Heart left ventricle (tissue), 16 donors: ENCODE measurements around the gene BEND6. TPM values are rescaled to one million over a fixed set of nuclear protein-coding genes. Genes with fewer than 3 reads are reported as not detected.
"Not testable (repeated sequence)": the region's sequence is repeated elsewhere in the genome, so short reads cannot be mapped to it uniquely, and the experiment has no call there.

Experiments used
- ATAC-seq, 4 donors: fragments of 200-7000 bp; cut with Tn5 transposase; one replicate each; pipeline ENCODE4 v1.9.1; 2020 to 2022; ENCODE audit warnings: moderate library complexity in 4 of 4, mild to moderate bottlenecking in 3 of 4, moderate number of reproducible peaks in 1 of 4
- DNase-seq, 5 donors: peaks; one replicate each; pipeline ENCODE4 v3.0.0-alpha.2; 2020
- H3K27ac ChIP-seq, 12 donors: fragments of 200-600 bp; sonication (generic) in 4 of 12; one replicate each; pipeline versions ENCODE4 v1.5.0 to v1.8.0; 2016 to 2022; ENCODE audit warnings: mild to moderate bottlenecking in 2 of 12
- H3K27me3 ChIP-seq, 9 donors: fragments of 200-600 bp; sonication (generic) in 2 of 9; one replicate each; pipeline versions ENCODE4 v1.5.1 to v1.8.0; 2016 to 2022; ENCODE audit warnings: mild to moderate bottlenecking in 3 of 9
- H3K36me3 ChIP-seq, 9 donors: fragments of 200-600 bp; sonication (generic) in 2 of 9; one replicate each; pipeline versions ENCODE4 v1.5.0 to v1.8.0; 2018 to 2022; ENCODE audit warnings: mild to moderate bottlenecking in 2 of 9
- H3K4me1 ChIP-seq, 12 donors: fragments of 200-600 bp; sonication (generic) in 4 of 12; one replicate each; pipeline versions ENCODE4 v1.5.0 to v1.8.0; 2016 to 2022; ENCODE audit warnings: mild to moderate bottlenecking in 3 of 12
- H3K4me3 ChIP-seq, 12 donors: fragments of 200-600 bp; sonication (generic) in 4 of 12; one replicate each; pipeline versions ENCODE4 v1.5.0 to v1.8.0; 2017 to 2022; ENCODE audit warnings: mild to moderate bottlenecking in 9 of 12, moderate library complexity in 4 of 12
- H3K9me3 ChIP-seq, 12 donors: fragments of 200-600 bp; sonication (generic) in 4 of 12; one replicate each; pipeline versions ENCODE4 v1.5.0 to v1.8.0; 2016 to 2022; ENCODE audit warnings: mild to moderate bottlenecking in 1 of 12
- CTCF ChIP-seq, 12 donors: fragments of 200-600 bp; sonication (generic) in 4 of 12; IDR thresholded peaks; one replicate each; pipeline versions ENCODE4 v1.5.0 to v1.8.0; 2018 to 2022; ENCODE audit warnings: antibody characterized with exemption in 12 of 12, mild to moderate bottlenecking in 5 of 12
- POLR2A ChIP-seq, 2 donors: fragments of 450-650 bp; IDR thresholded peaks; one replicate each; pipeline ENCODE4 v1.6.1; 2017; ENCODE audit warnings: antibody characterized with exemption in 2 of 2, mild to moderate bottlenecking in 2 of 2, moderate library complexity in 2 of 2
- WGBS, 4 donors: extraction: QIAGEN DNeasy Blood & Tissue Kit in 2 of 4; methylation state at CpG; one replicate each; pipeline versions ENCODE4 v1.1.5 to v1.1.7; 2013 to 2018; 5-methylcytosine and 5-hydroxymethylcytosine counted together
- intact Hi-C, 10 donors: fragments of 100-400 bp; cut with DNase I; formaldehyde crosslinking; loops; one replicate each; pipeline versions ENCODE4 v1.11.1 to v1.14.2; 2022
- polyA plus RNA-seq, 2 donors: library from polyadenylated mRNA; stranded (reverse); fragments of 200-250 nt; gene quantifications; one replicate each; pipeline ENCODE4 v1.2.3, GENCODE V29; 2013
- total RNA-seq, 9 donors: library from RNA; depleted of rRNA in 2 of 9; stranded (reverse); fragments of >200 nt in 2 of 9; fragmentation: NEBNext Ultra II Directional in 3 of 9; extraction: Animal tissue kit (Norgen Biotek cat#: 25700) in 3 of 9; gene quantifications; one replicate each; pipeline versions ENCODE4 v1.1.0 to v1.2.4, GENCODE V29; 2016 to 2023
- donor health status: ischemic (EF 13 %, LVEDD 7.1; RV severe dilation, severe dysfunction).
- donor health status: healthy with polysubstance abuse.
- donor health status: DM: no; HTN: yes; CAD: no.
- donor health status: DM: no; HTN: no; CAD: no.
- donor health status: ischemic (EF 25% LVEDD 6.9; RV normal size, moderate dysfunction).
- donor health status: ischemic (EF 25% LVEDD 5.7; RV mildly dilated, moderate dysfunction).
- donor health status: healthy.
- donor health status: DM: yes; HTN: yes; CAD: no.
- donor health status: ischemic (EF 35%, LVEDD 5.7; RV mildly dilated, moderate dysfunction).
- donor health status: nonischemic (EF 11% LVEDD 7.7; RV severe dilation, severe dysfunction).
- donor health status: DM: yes; HTN: yes; CAD: no.
- donor health status: PGD.
- donor health status: ischemic (EF 29% LVEDD 5.4; RV normal size, mild dysfunction).
- donor health status: nonischemic (EF 23%, LVEDD 6.1; RV moderate dilation, normal function).

BEND6 gene
- total and polyA plus RNA-seq, 11 donors = 0.14 to 2.2 (median 0.41) TPM; not detected in 1

- Histone ChIP-seq H3K9me3 (peaks cover 0 to 12% (median 0%) of the 10 kb centered on the region in 12 donors), H3K4me3 (no peak overlapping the region), H3K27me3 (no peaks in the 10 kb centered on the region), H3K4me1 (no peaks in the 10 kb centered on the region), H3K27ac (no peak overlapping the region), H3K36me3 (no peaks in the 10 kb centered on the region)
- no peak for TF ChIP-seq CTCF (IDR thresholded peaks at IDR 0.05)
- TF ChIP-seq POLR2A (IDR thresholded peaks at IDR 0.05) = no peak
- intact Hi-C loops = no loop called here
- no peak for ATAC-seq
- no peak for DNase-seq
Measured at GRCh38 chr6:56999049-56999448, 44.1 kb downstream of the BEND6 start.

- intact Hi-C loops, H3K27ac ChIP-seq, H3K27me3 ChIP-seq, DNase-seq, ATAC-seq, H3K36me3 ChIP-seq, H3K4me3 ChIP-seq, H3K4me1 ChIP-seq: not testable (repeated sequence)
- peaks cover 0 to 12% (median 0%) of the 10 kb centered on the region in 12 donors for H3K9me3 ChIP-seq
- WGBS, 4 donors = 91 to 97% (median 93%) methylated on average over 18 of the region's 18 CpGs
Measured at GRCh38 chr6:56999748-57000147, 44.8 kb downstream of the BEND6 start.

GRCh38 chr6:57002197-57002596 lies 47.3 kb downstream of the BEND6 start:
- Histone ChIP-seq H3K27me3 (no peaks in the 10 kb centered on the region), H3K36me3 (no peaks in the 10 kb centered on the region), H3K4me3 (no peak overlapping the region), H3K9me3 (peaks cover 0 to 12% (median 0%) of the 10 kb centered on the region in 12 donors), H3K27ac (no peak overlapping the region), H3K4me1 (no peaks in the 10 kb centered on the region)
- TF ChIP-seq POLR2A (IDR thresholded peaks at IDR 0.05) (no peak), CTCF (IDR thresholded peaks at IDR 0.05) (no peak)
- ATAC-seq (no peak), DNase-seq (no peak)
- intact Hi-C loops = no loop called here

- TF ChIP-seq CTCF (IDR thresholded peaks at IDR 0.05) (no peak), POLR2A (IDR thresholded peaks at IDR 0.05) (no peak)
- Histone ChIP-seq H3K4me3 (no peak overlapping the region), H3K9me3 (no peaks in the 10 kb centered on the region), H3K36me3 (no peaks in the 10 kb centered on the region), H3K27ac (no peak overlapping the region), H3K27me3 (no peaks in the 10 kb centered on the region), H3K4me1 (no peaks in the 10 kb centered on the region)
- DNase-seq (no peak), ATAC-seq (no peak)
- intact Hi-C loops = no loop called here
- 91 to 96% (median 93%) methylated on average over 14 of the region's 14 CpGs for WGBS, 4 donors
Measured at GRCh38 chr6:57004292-57004691, 49.4 kb downstream of the BEND6 start.

- intact Hi-C loops = no loop called here
- DNase-seq = no peak
- H3K27ac ChIP-seq = no peak overlapping the region
- no peaks in the 10 kb centered on the region for H3K36me3 ChIP-seq
- WGBS, 4 donors = 46 to 57% (median 53%) methylated on average over 3 of the region's 3 CpGs
- TF ChIP-seq CTCF (IDR thresholded peaks at IDR 0.05) = no peak
- H3K4me1 ChIP-seq = no peaks in the 10 kb centered on the region
- no peaks in the 10 kb centered on the region for H3K9me3 ChIP-seq
- no peak for ATAC-seq
- no peak overlapping the region for H3K4me3 ChIP-seq
- H3K27me3 ChIP-seq = no peaks in the 10 kb centered on the region
Measured at GRCh38 chr6:57006101-57006500, 51.2 kb downstream of the BEND6 start.

GRCh38 chr6:57008069-57008468 lies 53.2 kb downstream of the BEND6 start:
- H3K4me1 ChIP-seq, ATAC-seq, H3K4me3 ChIP-seq, H3K27ac ChIP-seq, intact Hi-C loops, H3K36me3 ChIP-seq, H3K9me3 ChIP-seq, H3K27me3 ChIP-seq, DNase-seq: not testable (repeated sequence)
- WGBS, 4 donors = 57 to 74% (median 61%) methylated on average over 2 of the region's 2 CpGs
